GM12873 (cell line): Measurements from ENCODE around the gene PPP1R1C.
A peak's percentile ranks its signal among the peaks of the same experiment; 100 is the strongest.

Experiments used
- TF ChIP-seq, protein P1 (sequence below): IDR thresholded peaks from 2 replicates; pipeline ENCODE4 v1.5.1; 2012; ENCODE audit warnings: low read depth, mild to moderate bottlenecking, moderate library complexity, low read length, control low read depth; ENCODE audit not compliant: insufficient read depth; ENCODE audit errors: missing control alignments

PPP1R1C gene

GRCh38 chr2:182004945-182005520, 19.4 kb downstream of the PPP1R1C start:
- TF ChIP-seq, protein P1, sequence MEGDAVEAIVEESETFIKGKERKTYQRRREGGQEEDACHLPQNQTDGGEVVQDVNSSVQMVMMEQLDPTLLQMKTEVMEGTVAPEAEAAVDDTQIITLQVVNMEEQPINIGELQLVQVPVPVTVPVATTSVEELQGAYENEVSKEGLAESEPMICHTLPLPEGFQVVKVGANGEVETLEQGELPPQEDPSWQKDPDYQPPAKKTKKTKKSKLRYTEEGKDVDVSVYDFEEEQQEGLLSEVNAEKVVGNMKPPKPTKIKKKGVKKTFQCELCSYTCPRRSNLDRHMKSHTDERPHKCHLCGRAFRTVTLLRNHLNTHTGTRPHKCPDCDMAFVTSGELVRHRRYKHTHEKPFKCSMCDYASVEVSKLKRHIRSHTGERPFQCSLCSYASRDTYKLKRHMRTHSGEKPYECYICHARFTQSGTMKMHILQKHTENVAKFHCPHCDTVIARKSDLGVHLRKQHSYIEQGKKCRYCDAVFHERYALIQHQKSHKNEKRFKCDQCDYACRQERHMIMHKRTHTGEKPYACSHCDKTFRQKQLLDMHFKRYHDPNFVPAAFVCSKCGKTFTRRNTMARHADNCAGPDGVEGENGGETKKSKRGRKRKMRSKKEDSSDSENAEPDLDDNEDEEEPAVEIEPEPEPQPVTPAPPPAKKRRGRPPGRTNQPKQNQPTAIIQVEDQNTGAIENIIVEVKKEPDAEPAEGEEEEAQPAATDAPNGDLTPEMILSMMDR = no peak

DNA sequence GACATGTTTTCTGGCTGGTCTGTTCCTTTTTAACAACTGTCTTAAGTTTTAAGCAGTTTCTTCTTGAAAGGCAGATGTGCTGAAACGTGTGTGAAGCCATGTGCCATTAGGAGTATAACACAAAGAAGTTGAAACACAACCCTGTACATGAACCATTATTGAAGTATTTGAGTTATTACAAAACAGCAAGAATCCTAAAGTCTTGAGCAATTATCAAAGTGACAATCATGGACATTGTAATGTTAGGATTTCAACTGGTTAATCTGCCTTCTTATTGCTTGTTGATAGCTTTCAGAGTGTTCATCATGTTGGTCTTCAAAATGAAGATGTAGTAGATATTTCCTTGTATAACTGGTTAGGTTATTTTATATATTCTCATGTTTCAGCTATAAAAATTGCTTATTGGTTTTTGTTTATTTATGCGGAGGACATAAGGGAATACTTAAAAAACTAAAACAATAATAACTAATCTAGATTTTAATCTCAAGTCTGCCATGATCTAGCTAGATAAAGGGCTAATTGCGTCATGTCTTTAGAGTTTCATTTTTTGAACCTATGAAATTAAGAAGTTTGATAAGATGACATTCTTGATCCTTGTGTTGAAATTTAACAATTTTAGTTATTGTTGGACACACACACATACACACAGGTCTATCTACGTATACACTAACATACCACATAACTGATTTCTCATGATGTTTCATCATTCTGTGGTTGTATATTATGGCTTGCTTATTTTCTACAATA, 21.1 kb downstream of the PPP1R1C start:
- TF ChIP-seq, protein P1 = no peak

DNA sequence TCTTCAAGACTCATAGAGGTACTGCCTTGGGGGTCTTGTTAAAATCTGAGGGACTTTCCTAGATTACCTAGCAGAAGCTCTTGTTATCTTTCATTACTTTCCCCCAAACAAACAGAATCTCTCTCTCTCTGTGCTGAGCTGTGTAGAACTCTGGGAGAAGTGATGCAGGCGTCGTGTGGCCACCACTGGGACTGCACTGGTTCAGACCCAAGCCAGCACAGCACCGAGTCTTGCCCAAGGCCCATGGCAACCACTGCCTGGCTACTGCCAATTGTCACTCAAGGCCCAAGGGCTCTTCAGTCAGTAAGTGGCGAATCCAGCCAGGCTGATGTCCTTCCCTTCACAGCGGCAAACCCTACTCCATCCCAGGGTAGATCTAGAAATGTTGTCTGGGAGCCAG, 28.6 kb downstream of the PPP1R1C start:
- TF ChIP-seq, protein P1 = peak; percentile 16

GRCh38 chr2:182015334-182016109, 29.9 kb downstream of the PPP1R1C start:
- TF ChIP-seq, protein P1 = no peak

GRCh38 chr2:182018218-182018617, 32.6 kb downstream of the PPP1R1C start:
- TF ChIP-seq, protein P1 = no peak

DNA sequence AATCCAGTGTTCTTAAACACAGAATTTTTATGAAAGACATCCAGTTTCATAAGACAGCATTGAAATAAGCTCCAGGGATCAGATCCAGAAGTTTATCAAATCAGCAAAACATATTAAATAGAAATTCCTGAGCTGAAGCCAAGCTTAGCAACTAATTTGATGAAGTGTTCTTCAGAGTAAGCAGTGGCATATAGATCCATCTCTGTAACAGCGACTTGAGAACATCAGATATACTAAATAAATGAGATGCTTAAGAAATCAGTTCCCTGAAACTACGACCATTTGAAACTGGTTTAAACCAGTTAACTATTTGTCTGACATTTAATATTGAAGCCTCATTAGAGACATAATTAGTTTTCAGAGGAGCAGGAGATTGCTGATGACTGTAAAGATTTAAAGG, 34.1 kb downstream of the PPP1R1C start:
- TF ChIP-seq, protein P1 = no peak
